DMS53 (cell line): ENCODE results near the gene VOPP1.
"Not testable (repeated sequence)": the region's sequence is repeated elsewhere in the genome, so short reads cannot be mapped to it uniquely, and the experiment has no call there.

ENCODE experiments used
- DNase-seq: peaks from one replicate; lab custom pipeline; 2025; lab: John Stamatoyannopoulos, UW

Gene VOPP1

DNA sequence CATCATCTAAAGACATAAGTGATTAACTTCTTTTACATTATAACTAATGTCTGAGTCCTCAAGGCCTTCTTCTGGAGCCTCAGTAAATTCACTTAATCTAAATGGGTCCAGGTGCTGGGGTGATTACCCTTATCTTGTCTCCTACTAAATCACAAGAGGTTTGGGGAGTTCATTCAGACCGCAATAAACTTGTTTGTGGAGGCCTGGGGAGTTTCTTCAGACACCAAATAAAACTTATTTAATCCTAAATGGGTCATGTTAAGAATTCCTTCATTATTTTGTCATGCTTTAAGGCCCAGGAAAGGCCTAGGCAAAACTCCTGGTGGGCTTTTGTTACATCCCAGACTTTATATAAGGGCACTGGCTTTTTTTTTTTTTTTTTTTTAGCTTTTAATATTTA is 62.1 kb downstream of the VOPP1 start:
- DNase-seq: not testable (repeated sequence)

DNA sequence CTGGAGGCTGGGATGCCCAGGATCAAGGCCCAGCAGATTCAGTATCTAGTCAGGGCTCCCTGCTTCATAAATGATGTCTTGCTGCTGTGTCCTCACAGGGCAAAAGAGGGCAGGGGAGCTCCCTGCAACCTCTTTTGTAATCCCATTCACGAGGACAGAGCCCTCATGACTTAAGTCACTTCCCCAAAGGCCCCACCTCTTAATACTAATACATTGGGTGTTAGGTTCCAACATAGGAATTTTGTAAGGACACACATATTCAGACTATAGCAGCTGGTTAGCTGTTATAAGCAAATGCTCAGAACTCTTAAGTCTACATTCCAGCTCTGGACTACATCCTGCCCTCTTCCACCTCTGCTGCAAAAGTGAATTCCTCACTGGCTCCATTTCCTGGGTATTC is 63.0 kb downstream of the VOPP1 start:
- no peak for DNase-seq

DNA sequence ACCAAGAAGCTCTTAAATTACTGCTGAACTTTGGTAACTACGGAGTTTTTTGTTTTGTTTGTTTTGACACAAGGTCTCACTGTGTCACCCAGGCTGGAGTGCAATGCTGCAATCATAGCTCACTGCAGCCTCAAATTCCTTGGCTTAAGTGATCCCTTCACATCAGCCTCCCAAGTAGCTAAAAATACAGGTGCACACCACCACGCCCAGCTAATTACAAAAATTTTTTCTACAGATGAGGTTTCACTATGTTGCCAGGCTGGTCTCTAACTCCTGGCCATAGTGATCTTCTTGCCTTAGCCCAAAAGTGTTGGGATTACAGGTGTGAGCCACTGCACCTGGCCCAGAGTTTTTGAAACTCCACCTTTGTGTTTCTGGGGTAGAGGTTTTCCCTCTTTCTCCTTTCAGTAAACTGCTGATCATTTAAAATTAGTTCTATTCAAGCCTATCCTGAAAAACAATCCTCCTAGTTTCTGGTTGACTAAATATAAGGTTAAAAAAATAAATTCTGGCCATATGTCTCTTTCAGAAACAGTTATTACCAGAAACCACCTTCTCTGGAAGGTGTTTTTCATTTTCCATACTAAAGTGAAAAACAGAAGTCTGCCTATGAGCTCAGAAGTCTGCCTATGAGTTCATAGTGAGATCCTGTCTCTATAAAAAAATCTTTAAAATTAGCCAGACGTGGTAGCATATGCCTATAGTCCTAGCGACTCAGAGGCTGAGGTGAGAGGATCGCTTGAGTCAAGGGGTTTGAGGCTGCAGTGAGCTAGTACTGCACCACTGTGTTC is 63.9 kb downstream of the VOPP1 start:
- DNase-seq: no peak

DNA sequence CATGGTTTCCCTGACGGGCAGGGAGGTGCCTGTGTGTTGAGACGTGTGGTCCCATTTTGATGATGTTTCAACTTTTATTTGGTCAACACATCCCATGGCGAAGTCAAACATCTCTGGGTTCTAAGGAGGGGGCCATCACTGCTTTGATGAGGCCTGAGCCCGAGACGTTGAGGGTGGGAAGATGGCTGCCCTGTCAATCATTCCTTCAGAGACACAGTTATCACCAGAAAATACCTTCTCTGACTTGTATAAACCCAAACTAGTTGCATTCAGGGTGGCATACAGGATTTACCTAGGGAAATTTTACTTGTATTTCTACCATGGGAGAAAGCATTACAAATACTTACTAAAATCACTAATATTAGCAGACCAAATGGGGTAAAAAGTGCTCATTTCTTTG is 64.6 kb downstream of the VOPP1 start:
- no peak for DNase-seq

DNA sequence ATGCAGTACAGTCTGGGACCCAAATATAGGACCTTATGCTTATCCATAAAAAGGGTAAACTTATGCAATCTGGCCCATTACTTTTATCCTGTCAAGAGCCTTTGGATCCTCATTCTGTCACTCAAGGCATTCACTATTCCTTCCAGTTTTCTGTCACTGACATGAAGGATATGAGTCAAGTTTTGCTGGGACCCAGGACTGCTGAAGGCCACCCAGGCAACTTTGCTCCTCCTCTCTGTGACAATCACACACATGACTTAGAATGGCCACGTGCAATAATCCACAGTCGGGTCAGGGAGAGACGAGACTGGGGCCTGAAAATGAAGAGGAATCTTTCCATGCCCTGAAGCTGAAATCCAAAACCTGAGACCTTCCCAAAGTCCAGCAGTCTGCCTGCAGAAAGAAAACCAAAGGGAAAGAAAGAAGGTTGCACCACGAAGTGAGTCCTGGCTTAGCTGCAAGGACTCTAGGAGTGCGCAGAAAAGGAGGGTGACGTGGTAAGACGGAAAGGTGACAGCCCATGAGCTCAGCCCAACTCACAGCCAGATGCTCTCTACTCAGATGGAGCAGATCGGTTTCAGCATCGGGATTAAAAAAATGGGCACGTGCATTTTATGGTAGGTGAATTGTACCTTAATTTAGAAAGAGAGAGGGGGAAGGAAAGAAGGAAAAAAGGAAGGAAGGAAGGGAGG is 67.2 kb downstream of the VOPP1 start:
- DNase-seq: no peak

DNA sequence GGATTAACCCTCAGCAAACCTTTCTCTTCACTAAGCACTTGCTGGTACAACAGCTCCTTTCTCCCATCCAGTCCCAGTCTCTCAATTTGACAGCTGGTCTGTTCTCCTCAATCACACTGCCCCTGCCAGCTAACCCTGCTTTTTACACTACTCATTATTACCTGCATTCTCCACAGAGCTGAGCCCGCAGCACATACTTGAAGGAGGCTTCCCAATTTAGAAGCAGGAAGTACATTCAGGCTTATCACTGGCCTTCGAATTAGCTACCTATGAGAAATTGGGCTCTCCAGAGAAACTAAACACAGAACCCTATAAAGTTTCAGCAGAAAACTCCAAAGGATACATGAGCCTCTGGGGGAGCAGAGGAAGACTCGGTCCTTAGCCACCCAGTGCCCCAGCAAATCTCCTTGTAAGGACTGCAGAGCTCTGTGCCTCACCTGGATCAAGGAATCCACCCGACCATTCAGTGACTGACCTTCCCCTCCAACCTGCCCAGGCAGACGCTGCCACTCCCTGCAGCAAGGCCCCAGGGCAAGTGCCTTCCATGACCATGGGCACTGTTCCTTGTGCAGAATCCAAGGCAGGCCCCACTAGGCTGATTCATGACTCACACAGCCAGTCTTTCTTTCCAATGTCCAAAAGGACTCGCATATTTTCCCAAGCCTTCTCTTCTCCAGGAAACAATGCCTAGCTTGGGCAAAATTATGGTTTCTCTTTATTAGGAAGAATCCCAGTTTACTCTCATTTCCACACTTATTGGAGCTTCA is 68.0 kb downstream of the VOPP1 start:
- no peak for DNase-seq

DNA sequence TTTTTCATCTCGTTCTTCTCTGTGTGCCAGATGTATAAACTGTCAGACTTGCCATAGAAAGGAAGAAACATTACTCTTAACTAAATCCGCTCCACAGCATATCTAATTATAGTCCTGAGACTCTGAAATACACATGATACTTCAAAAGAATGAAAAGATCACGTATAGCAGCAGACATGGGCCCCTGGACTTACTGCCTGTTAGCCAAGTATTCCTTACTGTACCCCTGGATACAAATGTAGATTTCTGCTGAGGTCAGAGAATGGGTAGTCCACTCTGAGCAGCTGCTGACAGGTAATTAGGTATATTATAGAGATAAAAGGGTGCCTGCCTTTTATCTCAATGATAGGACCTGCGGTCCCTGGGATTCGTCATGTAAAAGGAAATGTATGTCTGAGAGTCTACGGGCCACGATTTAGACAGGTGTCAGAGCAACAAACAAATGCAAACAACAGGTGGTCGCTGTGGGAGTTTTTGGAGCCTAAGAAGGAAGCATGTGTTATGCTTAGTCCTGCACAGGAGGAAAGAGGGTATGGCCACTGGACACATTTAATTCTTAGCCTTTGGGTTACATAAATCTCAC is 69.4 kb downstream of the VOPP1 start:
- DNase-seq: no peak

DNA sequence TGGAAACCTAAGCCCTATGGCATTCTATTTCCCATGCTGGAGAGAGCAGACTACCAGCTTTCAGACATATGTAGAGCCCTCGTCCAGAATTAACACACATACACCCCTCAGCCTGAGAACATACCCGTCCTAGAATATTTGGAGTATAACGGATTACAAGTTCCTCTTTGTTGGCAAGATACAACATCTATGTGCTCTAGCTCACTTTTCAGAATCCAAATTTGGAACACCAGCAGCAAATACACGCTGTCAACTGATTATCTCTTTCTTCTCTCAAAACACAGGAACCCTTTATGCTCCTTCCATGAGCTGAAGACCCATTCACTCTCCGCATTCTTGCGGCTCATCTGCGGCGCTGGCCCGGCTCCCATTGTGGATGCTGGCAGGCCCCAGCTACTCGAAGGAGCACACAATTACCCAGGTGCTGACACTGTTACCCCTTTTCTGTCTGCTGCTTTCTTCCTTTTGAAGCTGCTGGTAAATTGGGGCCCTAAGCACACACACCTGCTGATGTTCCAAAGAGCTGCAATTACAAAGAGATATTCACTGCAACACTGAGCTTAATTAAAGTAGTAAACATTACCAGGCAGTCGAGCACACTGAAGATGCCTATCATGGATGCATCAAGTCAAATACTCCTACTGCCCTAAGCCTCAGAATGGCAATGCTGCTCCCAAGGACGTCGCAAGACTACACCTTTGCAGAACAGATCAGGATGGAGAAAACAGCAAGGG is 70.0 kb downstream of the VOPP1 start:
- no peak for DNase-seq

DNA sequence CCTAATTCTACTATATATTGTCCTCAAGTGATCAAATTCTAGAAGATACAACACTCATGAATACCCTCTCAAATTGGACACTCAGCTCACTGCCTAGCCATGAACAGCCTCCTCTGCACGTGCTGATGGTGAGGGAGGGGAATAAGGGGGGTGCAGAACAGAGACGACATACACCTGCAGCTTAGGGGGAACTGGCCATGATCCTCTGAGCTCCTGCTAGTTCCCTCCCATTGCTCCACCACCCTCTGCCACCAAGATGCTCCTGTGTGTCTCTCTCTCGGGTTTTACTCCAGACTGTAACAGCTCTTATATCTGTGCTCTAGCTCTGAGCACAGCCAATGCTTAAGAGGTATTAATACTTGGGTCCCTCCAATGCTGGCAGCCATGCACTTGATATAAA is 70.7 kb downstream of the VOPP1 start:
- no peak for DNase-seq

DNA sequence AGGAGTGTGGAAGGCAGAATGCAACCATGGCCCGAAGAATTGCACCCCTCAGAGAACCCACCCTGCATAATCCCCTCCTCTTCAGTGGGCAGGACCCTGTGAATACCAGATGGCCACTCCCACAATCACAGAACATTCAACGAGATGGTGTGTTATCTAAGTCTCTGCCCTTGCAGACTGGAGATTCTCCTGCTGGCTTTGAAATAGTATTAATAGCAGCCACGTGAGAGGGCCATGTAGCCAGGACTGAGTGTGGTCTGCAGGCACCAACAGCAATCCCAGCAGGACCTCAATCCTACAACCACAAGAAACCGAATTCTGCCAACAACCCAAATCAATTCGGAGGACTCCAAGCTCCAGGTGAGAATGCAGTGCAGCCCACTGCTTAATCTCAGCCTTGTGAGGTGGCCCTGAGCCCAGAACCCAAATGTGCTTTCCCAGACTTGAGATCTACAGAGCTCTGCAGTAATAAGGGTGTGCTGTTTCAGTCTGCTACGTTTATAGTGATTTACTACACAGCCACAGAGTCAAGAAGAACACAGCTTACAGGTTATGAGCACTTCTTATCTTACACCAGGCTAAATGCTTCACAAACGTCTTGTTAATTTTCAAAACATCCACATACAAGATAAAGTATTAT is 72.1 kb downstream of the VOPP1 start:
- no peak for DNase-seq

DNA sequence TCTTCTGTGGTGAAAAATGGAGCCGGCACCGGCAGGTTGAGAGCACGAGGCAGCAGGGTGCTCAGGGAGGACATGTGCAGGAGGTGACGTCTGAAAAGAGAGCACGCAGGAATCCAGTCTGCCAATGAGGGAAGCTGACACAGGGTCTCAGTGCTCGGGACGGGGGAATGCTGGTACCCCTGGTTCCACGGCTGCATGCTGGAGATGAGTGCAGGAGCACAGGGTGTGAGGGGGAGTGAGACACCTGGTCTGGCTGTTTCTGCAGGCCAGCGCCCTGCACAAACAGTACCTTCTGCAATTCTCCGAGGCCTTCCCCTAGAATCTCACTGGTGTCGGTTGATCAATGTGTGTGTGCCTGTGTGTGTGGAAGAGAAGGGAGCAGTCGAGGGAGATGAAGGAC is 72.7 kb downstream of the VOPP1 start:
- no peak for DNase-seq

DNA sequence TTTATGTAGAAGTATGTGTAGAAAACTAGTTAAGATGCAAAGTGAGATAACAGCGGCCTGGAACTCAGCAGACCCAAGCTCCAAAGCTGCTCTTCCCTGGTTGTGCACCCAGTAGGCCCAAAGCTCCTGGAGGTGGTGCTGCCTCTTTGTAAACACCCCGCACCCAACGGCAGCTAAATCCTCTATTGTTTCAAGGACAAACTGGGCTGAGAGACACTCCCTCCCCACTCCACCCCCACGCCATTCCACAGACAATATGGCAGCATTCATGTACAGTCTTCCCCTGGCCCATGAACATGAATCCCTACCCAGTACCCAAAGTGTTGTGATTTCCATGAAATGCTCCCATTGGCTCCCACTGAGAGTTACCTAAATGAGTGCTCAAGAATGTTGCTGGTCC is 73.5 kb downstream of the VOPP1 start:
- DNase-seq: no peak

DNA sequence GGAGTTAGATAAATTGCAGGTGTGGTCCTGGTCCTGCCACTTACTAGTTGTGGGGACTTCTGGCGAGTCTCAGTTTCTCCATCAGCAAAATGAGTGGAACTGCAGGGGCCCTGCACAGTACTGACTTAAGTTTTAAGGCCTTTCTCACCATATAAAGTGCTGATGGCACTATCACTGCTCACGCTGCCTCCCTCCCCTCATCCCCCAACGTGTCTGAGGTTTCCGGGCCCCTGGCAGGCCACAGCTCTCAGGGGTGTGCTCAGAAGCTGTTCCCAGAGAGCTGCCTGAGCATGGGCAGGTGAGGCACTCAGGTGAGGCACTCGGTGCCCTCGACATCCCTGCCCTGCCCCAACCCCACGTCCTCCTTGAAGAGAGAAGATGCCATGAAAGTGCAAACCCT is 74.2 kb downstream of the VOPP1 start:
- DNase-seq: no peak

DNA sequence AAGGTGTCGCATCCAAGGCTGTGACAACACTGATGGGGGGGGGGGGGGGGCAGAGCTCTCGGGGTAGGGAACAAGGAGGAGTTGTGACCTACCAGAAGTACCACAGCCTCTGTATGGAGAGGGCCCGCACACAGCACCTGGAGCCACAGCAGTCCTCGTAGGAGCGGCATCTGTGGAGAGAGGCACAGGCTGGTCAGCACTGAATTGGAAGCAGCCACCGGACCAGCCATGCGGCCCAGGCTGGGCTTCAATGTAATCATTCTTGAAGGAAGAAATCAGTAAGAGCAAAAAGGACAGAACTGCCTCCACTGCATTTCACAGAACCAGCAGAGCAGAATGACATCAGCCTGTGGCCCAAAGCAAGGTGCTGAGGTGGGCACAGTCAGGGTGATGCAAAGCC is 74.8 kb downstream of the VOPP1 start:
- no peak for DNase-seq

DNA sequence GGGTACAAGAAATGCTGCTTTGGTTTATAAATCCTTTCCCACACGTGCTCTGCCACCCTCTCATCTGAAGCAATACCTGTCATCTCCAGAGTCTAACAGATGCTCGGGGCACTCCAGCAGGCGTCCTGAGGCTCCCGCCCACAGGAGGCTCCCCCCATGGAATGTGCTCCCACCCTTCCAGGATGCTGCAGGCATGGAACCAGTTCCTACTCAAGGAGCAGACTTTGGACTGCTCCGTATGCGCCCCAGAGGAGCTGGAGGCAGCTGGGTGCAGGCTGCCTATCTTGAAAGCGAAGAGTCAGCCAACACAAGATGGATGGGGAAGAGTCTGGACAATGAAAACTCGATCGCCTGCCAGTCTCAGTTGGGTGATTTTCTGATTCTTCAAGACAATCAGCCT is 75.4 kb downstream of the VOPP1 start:
- no peak for DNase-seq

DNA sequence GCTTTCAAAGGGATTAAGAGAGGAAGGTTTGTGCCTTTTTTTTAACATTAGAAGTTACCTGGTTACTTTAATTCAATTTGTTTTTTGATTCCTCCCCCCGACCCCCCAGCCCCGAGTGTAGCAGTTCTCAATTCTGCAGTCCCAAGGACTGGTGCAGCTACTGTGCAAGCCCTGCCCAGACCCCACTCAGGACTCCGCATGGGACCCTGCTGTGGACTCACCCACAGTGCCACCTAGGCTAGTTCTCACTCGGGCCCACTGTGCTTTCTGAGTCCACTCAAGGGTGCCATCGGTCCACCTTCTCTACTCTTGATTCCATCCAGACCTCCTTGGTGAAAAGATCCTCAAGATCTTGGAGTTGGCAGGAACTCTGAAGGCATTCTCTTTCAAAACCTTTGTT is 77.4 kb downstream of the VOPP1 start:
- no peak for DNase-seq

DNA sequence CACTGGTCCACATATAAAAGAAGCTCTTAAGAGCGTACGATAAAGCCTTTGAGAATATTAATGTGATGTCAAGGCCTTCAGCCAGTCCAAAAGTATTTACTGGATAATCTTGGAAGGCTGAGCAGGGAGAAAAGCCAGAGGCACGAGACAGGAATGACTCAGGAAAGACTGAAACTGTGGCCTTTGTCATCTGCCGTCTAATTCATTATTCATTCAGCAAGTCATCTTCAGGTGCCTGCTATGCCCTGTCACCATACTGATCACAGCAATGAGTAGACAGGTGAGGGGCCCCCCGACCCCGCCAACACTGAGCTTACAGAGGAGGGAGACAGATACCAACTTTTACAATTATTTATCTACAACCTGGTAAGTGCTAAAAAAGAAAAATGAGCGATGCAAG is 78.9 kb downstream of the VOPP1 start:
- DNase-seq: no peak

DNA sequence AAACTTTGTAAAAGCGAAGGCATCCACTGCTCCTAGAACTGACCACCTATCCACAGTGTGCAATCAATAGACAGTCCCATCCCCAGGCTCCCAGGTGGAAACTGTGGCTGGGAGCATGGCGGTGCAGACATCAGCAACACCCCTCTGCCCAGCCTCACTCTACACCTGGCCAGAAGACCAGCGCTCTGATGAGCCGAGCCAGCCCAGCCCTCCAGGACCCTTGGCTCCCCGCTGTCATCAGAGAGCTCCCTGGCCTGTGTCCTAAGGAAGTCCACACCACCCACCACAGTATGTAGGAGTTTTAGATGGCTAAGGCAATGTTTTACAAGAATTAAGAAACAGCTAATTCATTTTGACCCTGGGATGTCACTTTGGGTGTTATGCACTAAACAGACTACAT is 81.0 kb downstream of the VOPP1 start:
- no peak for DNase-seq

DNA sequence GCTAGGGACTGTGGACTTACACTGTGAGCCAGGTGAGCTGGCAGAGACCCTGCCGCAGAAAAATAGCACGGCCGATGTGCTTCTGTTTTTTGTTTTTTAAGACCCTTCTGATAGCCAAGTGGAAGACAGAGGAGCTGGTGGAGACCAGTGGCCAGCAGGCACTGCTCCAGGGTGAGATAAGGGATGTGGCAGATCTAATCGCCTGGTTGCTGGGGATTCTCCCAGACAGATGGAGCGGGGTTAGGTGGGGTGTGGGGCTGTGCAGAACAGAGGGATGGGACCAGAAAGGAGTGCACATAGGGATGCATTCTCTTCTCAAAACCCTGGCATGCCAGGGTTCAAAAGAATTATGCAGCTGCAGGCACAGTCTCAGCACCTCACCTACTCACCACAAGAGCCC is 82.2 kb downstream of the VOPP1 start:
- DNase-seq: no peak

DNA sequence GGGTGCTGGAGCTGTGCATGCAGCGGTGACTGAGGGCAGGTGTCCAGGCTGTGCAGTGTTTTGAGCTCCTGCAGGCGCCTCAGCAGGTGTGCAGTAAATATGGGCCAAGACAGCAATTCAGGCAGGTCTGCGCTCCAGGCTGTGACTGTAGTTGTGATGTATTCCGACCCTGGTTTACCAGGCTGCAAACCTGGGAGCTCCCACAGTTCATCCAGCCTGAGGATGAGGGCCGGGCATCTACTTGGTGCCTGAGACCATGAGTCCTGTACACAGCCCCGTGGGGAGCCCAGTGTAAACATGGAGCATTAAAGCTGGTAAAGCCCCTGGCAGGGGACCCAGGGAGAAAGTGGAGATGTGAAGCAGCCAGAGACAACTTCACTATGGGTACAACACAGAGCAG is 82.8 kb downstream of the VOPP1 start:
- DNase-seq: no peak

DNA sequence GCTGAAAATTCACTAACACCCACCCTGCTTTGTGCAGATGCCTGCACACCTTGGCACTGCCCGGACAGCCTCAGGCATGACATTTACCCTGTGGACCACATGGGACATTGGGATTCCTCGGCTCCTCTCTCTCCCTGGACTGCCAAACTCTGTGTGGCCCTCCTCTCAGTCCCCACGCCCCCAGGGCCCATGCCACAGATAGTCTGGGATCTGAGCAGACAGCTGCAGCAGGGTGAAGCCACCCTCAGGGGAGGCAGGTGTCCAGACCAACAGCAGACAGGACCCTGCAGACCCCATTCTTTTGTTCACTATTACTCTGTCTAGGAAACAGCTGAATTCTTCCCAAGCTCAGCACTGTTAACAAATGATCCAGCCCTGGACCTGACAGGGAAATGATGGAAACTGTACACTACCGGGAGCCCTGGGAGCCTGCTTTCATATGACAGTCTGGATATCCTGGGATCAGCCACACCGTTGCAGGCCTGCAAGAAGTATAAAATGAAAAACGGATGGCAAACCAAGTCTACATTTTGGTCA is 83.4 kb downstream of the VOPP1 start:
- DNase-seq: no peak
